ENCODE data around the gene HSPA13. TPM values are rescaled to one million over a fixed set of nuclear protein-coding genes. Genes with fewer than 3 reads are reported as not detected.

Gene HSPA13
- total RNA-seq (2014; rRNA removed; shearing (Covaris generic)), result 14.6 and 17.8 TPM in 2 replicates
- 31.7 and 33.4 TPM in 2 replicates for total RNA-seq (2022)
- percentile 93 among the genes with signal in this experiment for Bru-seq, nascent RNA
- BruChase-seq, experiment 1, labeled RNA remaining after a 6-hour chase, result percentile 65 among the genes with signal in this experiment
- percentile 96 among the genes with signal in this experiment for BruChase-seq, experiment 2, labeled RNA remaining after a 2-hour chase
- long read RNA-seq, transcript HSPA13-201 (5 exons, 3,986 nt), result major isoform, 77 of 92 reads
- long read RNA-seq, partial matches to known transcripts, result 3 of 92 reads
- long read RNA-seq, other reads (novel, unspliced or antisense), result 12 of 92 reads

- intact Hi-C loops (cut with micrococcal nuclease; ENCODE audit: unreplicated experiment), result loop anchor here (2.0 to 5.0 kb wide), 2 partner anchors 294 to 1346 kb away; partner anchors contain the start of gene USP25
- H3K4me1 ChIP-seq (ENCODE audit: insufficient read depth, low read length, poor library complexity, severe bottlenecking), result peaks cover 29% of the 10 kb centered on the region
- peaks cover 25% of the 10 kb centered on the region for H3K36me3 ChIP-seq (ENCODE audit: insufficient read depth, low read length)
- H2AFZ ChIP-seq (ENCODE audit: low read length), result peak within 1 kb of the TSS; percentile 91
- no peaks in the 10 kb centered on the region for H3K9me2 ChIP-seq (ENCODE audit: insufficient read depth, low read length)
- ChIA-PET POLR2A (interaction anchor here (0.6 to 5.1 kb wide), 15 partner anchors 12 to 1844 kb away, joined by 3 to 33 read pairs (median 3); no protein-coding TSS in a partner anchor), CTCF (ENCODE audit: unreplicated experiment) (interaction anchor here (0.9 to 1.7 kb wide), 2 partner anchors 37 to 298 kb away, joined by 3 read pairs; no protein-coding TSS in a partner anchor)
- H3K4me3 ChIP-seq (ENCODE audit: low read depth, low read length, poor library complexity, severe bottlenecking), result peak within 1 kb of the TSS; percentile 88
- no peak for TF ChIP-seq EZH2phosphoT487 (IDR thresholded peaks at IDR 0.05; ENCODE audit: borderline replicate concordance, low read depth, low read length)
- TF ChIP-seq CTCF (conservative IDR thresholded peaks at IDR 0.05; ENCODE audit: low read length), result no peak
- no TSS peak for BruUV-seq (replicated peaks)
- peak within 1 kb of the TSS; percentile 51 for H3K27ac ChIP-seq (ENCODE audit: low read depth, low read length, poor library complexity, severe bottlenecking)
- peak; percentile 99 for DNase-seq (ENCODE audit: low spot score)
- peaks cover 36% of the 10 kb centered on the region for H3K79me2 ChIP-seq (ENCODE audit: insufficient read depth, low read depth, low read length)
- H3K4me2 ChIP-seq (ENCODE audit: low read length), result peak within 1 kb of the TSS; percentile 86
- H4K20me1 ChIP-seq (ENCODE audit: insufficient read depth, low read length), result 0 out of 2 replicates have a peak, but pooled peaks cover 5% of the 10 kb centered on the region
- H3K9me3 ChIP-seq (ENCODE audit: low read length), result no peaks in the 10 kb centered on the region
Measured at GRCh38 chr21:14382835-14383595, at the start of gene HSPA13. HSPA13 (minus strand) TSS chr21:14383146; CDS start chr21:14383119, 27 bp downstream.

- ChIA-PET POLR2A (interaction anchor here (1.0 kb wide), 1 partner anchor 8 kb away, joined by 3 read pairs; no protein-coding TSS in a partner anchor), CTCF (ENCODE audit: unreplicated experiment) (no interaction called here)
- Histone ChIP-seq H4K20me1 (ENCODE audit: insufficient read depth, low read length) (no peaks in the 10 kb centered on the region), H3K27ac (ENCODE audit: low read depth, low read length, poor library complexity, severe bottlenecking) (no peak overlapping the region), H3K79me2 (ENCODE audit: insufficient read depth, low read depth, low read length) (no peaks in the 10 kb centered on the region), H3K4me3 (ENCODE audit: low read depth, low read length, poor library complexity, severe bottlenecking) (no peak overlapping the region), H3K9me2 (ENCODE audit: insufficient read depth, low read length) (no peaks in the 10 kb centered on the region), H2AFZ (ENCODE audit: low read length) (no peak overlapping the region), H3K4me1 (ENCODE audit: insufficient read depth, low read length, poor library complexity, severe bottlenecking) (no peaks in the 10 kb centered on the region), H3K9me3 (ENCODE audit: low read length) (no peaks in the 10 kb centered on the region), H3K36me3 (ENCODE audit: insufficient read depth, low read length) (no peaks in the 10 kb centered on the region), H3K4me2 (ENCODE audit: low read length) (no peak overlapping the region)
- intact Hi-C loops (cut with micrococcal nuclease; ENCODE audit: unreplicated experiment), result no loop called here
- BruUV-seq (replicated peaks), result no TSS peak
- TF ChIP-seq EZH2phosphoT487 (IDR thresholded peaks at IDR 0.05; ENCODE audit: borderline replicate concordance, low read depth, low read length), result no peak
- no peak for TF ChIP-seq CTCF (conservative IDR thresholded peaks at IDR 0.05; ENCODE audit: low read length)
- no peak for DNase-seq (ENCODE audit: low spot score)
Measured at GRCh38 chr21:14418920-14419319, 36.0 kb upstream of the HSPA13 start.
